RWPE2 (cell line): ENCODE results near the gene ARHGAP42.

Experiments
- ATAC-seq: fragments of 200-7000 bp; cut with Tn5 transposase; 3 replicates; pipeline ENCODE4 v1.9.1; 2021; ENCODE audit warnings: low read depth
- DNase-seq: peaks from one replicate; pipeline ENCODE4 v3.0.0-alpha.2; 2020; ENCODE audit warnings: low spot score
- H3K27ac ChIP-seq: fragments of 450-650 bp; 2 replicates; pipeline ENCODE4 v1.5.1; 2017; ENCODE audit warnings: mild to moderate bottlenecking; ENCODE audit not compliant: poor library complexity, severe bottlenecking
- H3K27me3 ChIP-seq: fragments of 250-450 bp; sonication (Bioruptor Pico); 2 replicates; pipeline ENCODE4 v1.5.1; 2021; ENCODE audit warnings: mild to moderate bottlenecking, moderate library complexity; ENCODE audit not compliant: insufficient read depth, poor library complexity, severe bottlenecking
- H3K36me3 ChIP-seq: fragments of 250-450 bp; sonication (Bioruptor Pico); 2 replicates; pipeline ENCODE4 v1.5.1; 2020; ENCODE audit warnings: low read depth, mild to moderate bottlenecking, moderate library complexity
- H3K4me1 ChIP-seq: fragments of 250-450 bp; sonication (Bioruptor Pico); 2 replicates; pipeline ENCODE4 v1.5.1; 2021; ENCODE audit warnings: mild to moderate bottlenecking, moderate library complexity; ENCODE audit not compliant: insufficient read depth, poor library complexity, severe bottlenecking
- H3K4me3 ChIP-seq: fragments of 250-450 bp; sonication (Bioruptor Pico); 2 replicates; pipeline ENCODE4 v1.5.1; 2021; ENCODE audit warnings: mild to moderate bottlenecking, moderate library complexity; ENCODE audit not compliant: severe bottlenecking
- H3K9me3 ChIP-seq: fragments of 250-450 bp; sonication (Bioruptor Pico); 2 replicates; pipeline ENCODE4 v1.5.1; 2021; ENCODE audit warnings: mild to moderate bottlenecking, moderate library complexity; ENCODE audit not compliant: severe bottlenecking
- TF ChIP-seq, protein P1 (sequence below): fragments of 450-650 bp; IDR thresholded peaks from one replicate; pipeline ENCODE4 v1.5.1; 2017; ENCODE audit warnings: mild to moderate bottlenecking, moderate library complexity; ENCODE audit not compliant: poor library complexity, severe bottlenecking

Gene ARHGAP42

DNA sequence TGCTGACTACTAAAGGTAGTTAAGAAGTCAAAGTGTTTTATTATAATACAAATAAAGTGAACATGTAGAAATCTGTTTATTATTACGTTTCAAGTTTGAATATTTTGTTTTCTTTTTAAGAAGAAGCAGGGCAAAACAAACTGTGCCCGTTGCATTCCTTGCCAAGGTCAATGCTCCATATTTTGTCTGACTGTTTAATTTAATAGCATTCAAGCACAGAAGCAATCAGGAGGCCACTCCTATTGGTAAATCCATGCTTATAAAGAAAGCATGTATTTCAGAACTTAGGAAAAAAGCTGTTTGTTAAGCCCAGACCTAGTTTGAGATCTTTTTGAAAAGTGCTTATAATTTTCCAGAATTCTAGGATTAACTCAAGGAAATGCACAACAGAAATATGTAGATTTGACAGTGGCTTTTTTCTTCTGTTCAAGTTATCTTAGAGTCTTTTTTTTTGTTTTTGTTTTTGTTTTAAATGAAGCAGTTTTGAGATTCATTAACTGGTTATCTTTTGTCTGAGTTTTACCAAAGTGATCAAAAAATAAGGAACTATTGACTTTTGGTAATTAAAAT lies 51.7 kb downstream of the ARHGAP42 start:
- no peaks in the 10 kb centered on the region for H3K4me1 ChIP-seq
- no peaks in the 10 kb centered on the region for H3K9me3 ChIP-seq
- no peaks in the 10 kb centered on the region for H3K36me3 ChIP-seq
- TF ChIP-seq, protein P1, sequence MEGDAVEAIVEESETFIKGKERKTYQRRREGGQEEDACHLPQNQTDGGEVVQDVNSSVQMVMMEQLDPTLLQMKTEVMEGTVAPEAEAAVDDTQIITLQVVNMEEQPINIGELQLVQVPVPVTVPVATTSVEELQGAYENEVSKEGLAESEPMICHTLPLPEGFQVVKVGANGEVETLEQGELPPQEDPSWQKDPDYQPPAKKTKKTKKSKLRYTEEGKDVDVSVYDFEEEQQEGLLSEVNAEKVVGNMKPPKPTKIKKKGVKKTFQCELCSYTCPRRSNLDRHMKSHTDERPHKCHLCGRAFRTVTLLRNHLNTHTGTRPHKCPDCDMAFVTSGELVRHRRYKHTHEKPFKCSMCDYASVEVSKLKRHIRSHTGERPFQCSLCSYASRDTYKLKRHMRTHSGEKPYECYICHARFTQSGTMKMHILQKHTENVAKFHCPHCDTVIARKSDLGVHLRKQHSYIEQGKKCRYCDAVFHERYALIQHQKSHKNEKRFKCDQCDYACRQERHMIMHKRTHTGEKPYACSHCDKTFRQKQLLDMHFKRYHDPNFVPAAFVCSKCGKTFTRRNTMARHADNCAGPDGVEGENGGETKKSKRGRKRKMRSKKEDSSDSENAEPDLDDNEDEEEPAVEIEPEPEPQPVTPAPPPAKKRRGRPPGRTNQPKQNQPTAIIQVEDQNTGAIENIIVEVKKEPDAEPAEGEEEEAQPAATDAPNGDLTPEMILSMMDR, result no peak
- ATAC-seq, result no peak
- DNase-seq, result no peak
- H3K27me3 ChIP-seq, result no peaks in the 10 kb centered on the region
- no peak overlapping the region for H3K27ac ChIP-seq
- no peak overlapping the region for H3K4me3 ChIP-seq

DNA sequence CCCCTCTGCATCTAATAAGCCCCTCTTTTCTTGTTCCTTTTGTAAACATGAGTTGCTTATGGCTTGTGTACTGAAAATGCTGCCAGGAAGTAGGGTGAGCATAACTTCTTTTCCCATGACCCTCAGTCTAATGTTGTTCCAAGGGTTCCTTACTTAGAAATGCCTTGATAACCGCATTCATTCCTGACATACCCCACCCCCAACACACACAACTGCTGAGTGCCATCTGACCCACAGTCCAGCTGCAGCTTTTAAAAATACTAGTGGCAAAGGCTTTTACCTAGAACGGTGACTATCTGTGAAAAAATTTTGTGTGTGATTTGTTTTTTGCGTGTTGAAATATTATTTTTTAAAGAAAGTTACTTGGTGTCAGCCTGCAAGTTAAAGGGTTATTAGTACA lies 52.6 kb downstream of the ARHGAP42 start:
- no peaks in the 10 kb centered on the region for H3K36me3 ChIP-seq
- no peak overlapping the region for H3K4me3 ChIP-seq
- DNase-seq (no peak), ATAC-seq (no peak)
- no peaks in the 10 kb centered on the region for H3K27me3 ChIP-seq
- H3K9me3 ChIP-seq, result no peaks in the 10 kb centered on the region
- no peaks in the 10 kb centered on the region for H3K4me1 ChIP-seq
- no peak overlapping the region for H3K27ac ChIP-seq
- TF ChIP-seq, protein P1, result no peak

DNA sequence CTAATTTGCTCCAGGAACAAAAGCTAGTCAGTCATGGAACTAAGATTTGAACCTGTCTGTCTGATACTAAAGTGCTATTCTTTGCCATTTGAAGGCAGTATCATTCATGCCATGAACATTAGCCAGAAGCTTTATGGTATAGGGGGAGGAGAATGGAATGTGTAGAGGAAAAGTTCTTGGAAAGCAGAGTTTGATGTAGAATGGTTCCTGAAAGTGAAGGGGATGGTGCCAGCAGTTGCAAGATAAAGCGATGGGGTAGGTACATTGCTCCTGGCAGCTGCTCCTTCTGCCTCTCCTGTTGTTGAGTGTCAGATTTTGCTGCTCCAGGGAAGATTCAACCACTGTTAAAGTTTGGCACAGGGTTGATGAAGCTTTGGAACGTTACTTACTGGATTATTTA lies 53.4 kb downstream of the ARHGAP42 start:
- ATAC-seq (no peak), DNase-seq (no peak)
- H3K27ac ChIP-seq, result no peak overlapping the region
- no peaks in the 10 kb centered on the region for H3K4me1 ChIP-seq
- H3K36me3 ChIP-seq, result no peaks in the 10 kb centered on the region
- no peak overlapping the region for H3K4me3 ChIP-seq
- TF ChIP-seq, protein P1, result no peak
- H3K9me3 ChIP-seq, result no peaks in the 10 kb centered on the region
- H3K27me3 ChIP-seq, result no peaks in the 10 kb centered on the region

DNA sequence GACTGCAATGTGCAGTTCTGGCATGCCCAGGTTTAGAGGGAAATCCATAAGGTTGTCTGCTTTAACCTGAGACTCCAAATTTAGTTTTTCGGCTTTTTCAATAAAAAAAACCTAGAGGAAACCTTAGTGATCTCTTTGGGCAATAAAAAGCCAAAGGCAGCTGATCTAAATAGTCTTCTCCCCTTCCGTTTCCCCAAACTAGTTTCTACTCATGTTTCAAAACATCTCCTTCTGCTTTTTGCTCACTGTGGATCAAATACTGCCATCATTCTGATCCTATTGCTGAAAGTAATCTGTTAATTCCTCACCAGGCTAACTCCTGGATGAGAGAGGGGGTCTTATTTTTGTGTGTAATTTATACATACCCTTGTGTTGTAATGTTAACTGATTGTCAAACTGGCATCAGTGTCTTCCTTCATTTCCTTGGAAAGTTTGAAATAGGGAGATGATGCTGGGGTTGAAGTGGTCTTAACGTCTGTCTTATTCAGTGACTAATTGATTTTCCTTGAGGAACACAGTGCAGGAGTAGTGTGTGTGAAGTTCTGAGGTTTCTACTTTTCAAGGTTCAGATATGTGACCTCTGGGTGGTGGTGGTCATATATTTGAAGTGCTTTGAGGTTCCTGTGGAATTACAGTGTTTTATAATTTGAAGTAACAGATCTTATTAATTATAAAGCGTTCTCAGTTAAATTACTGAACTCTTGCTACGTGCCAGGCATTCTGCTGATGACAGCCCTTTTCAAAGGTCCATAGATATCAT lies 55.0 kb downstream of the ARHGAP42 start:
- TF ChIP-seq, protein P1, result no peak
- ATAC-seq (no peak), DNase-seq (no peak)
- H3K36me3 ChIP-seq, result no peaks in the 10 kb centered on the region
- no peaks in the 10 kb centered on the region for H3K9me3 ChIP-seq
- no peak overlapping the region for H3K4me3 ChIP-seq
- H3K4me1 ChIP-seq, result no peaks in the 10 kb centered on the region
- no peak overlapping the region for H3K27ac ChIP-seq
- no peaks in the 10 kb centered on the region for H3K27me3 ChIP-seq

DNA sequence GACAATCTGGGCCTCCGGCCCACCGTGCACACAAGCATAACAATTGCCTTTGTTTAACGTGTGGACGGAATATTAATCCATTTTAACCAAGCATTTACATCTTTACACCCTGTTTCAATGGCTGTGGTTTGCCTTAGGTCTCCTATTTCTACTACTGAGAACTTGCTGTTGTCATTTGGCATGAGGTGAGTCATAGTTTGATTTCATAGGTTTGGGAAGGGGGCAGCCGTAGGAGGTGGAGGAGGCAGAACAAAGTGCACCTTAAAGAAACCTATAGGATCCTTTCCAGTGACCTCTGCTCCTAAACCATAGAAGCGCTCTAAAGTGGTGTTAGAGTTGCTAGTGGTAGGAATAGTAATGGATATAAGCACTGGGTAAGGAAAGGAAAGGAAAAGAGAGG lies 59.4 kb downstream of the ARHGAP42 start:
- H3K4me3 ChIP-seq, result no peak overlapping the region
- H3K27me3 ChIP-seq, result no peaks in the 10 kb centered on the region
- no peak overlapping the region for H3K27ac ChIP-seq
- H3K36me3 ChIP-seq, result no peaks in the 10 kb centered on the region
- ATAC-seq, result no peak
- no peaks in the 10 kb centered on the region for H3K9me3 ChIP-seq
- TF ChIP-seq, protein P1, result no peak
- no peaks in the 10 kb centered on the region for H3K4me1 ChIP-seq
- no peak for DNase-seq
